SKM-1 (cell line): ENCODE measurements around the gene ZBTB12.
"Not testable (repeated sequence)": the region's sequence is repeated elsewhere in the genome, so short reads cannot be mapped to it uniquely, and the experiment has no call there.

ENCODE experiments used
- DNase-seq: peaks from one replicate; lab custom pipeline; 2025; ENCODE audit not compliant: unreplicated experiment; lab: John Stamatoyannopoulos, UW

Gene ZBTB12

DNA sequence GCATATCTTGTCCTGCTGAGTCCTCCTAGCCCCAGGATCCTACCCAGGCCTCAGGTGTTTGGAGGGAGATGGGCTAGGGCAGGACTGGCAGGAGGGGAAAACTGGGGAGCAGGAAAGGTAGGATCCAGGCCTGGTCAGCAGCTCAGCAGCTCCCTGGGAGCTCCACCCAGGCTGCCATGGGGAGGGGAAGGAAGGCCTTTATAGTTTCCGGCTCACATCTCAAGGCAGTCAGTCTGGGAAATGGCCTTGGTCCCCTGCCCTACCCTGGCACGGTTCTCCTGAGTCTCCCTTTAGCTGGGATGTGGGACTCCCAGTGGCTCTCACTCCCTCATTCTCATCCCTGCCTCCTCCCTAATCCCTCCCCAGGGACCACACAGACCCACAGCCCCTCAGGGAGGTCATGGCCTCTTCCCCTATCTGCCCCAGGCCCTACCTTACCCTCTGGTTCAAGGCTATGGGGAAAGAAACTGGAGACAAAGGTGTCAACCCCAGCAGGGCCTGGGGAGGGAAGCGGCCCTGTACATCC is 24.7 kb downstream of the ZBTB12 start:
- no peak for DNase-seq

DNA sequence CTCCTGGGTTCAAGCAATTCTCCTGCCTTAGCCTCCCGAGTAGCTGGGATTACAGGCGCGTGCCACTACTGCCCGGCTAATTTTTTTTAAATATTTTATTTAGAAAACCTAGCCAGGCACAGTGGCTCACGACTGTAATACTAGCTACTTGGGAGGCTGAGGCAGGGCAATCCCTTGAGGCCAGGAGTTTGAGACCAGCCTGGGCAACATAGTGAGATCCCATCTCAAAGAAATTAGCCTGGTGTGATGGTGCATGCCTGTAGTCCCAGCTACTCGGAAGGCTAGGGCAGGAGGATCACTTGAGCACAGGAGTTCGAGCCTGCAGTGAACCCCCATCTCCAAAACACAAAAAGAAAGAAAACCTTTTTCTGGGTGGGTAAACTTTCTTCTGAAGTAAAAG is 25.5 kb downstream of the ZBTB12 start:
- DNase-seq: no peak

DNA sequence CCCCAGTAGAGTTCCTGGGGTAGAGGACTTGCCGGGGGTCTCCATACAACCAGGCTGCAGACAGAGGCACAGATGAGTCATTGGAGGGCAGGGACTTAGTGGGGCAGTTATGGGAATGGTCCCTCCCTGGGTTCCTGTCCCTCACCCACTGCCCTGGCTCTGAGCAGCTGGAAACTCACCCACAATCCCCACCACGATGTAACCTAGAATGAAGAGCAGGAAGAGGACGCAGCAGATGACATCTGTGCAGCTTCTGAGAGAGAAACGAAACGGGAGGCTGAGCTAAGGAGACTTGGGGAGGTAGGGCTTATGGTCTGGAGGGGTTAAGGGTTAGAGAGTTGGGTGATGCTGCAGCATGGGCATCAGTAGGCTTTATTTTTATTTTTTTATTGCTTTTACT is 26.0 kb downstream of the ZBTB12 start:
- no peak for DNase-seq

- DNase-seq: no peak
These were observed 26.9 kb downstream of the ZBTB12 start for GRCh38 chr6:31874836-31875572.

DNA sequence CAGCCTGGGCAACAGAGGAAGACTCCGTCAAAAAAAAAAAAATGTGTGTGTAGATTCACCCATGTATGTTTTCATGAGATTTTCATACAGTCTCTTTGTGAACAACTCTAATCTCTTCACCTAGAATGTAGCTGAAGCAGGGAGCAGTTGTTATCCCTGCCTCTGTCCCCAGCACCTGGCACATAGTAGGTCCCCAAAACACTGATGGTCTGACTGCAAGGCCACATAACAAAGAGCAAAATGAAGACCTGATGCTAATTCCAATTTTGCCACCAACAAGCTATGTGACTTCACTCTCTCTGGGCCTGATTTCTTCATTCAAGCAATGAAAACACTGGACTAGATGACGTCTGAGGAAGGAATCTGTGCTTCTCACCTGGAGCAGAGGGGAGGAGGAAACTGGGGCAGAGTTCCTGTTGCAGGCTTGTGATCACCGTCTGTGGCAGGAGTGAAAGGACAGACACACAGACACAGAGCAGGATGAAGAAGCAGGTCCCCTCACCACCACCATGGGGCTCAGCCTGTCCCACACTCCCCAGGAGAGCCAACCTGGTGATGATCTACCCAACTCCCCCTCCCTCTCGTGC is 27.7 kb downstream of the ZBTB12 start:
- no peak for DNase-seq

DNA sequence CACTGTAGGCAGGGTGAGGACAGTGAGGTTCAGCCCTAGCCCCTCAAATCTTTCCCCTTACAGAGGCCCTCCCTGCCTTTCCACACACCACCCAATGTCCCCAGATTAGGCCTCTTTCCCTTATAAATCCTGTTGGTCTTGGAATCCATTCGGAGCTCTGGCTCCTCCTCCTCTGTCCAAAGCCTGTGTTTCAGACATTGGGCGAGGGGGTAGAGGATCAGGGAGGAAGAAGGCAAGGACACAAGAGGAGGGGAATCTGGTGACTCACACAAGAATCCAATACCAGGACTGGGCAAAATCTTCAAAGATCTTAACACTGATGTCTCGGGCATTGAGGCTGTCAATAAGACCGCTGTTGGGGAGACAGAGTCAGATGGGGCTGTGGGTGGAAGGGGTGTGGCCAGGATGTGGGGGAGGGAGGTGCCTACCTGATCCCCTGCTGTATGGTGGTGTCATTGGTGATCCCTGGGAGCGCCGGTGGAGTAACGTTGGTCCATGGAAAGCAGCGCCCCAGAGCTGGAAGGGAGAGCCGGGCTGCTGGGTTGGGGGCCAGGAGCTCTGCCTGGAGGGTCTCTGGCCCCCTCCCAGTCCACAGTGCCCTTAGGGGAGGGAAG is 30.7 kb downstream of the ZBTB12 start:
- DNase-seq: no peak

DNA sequence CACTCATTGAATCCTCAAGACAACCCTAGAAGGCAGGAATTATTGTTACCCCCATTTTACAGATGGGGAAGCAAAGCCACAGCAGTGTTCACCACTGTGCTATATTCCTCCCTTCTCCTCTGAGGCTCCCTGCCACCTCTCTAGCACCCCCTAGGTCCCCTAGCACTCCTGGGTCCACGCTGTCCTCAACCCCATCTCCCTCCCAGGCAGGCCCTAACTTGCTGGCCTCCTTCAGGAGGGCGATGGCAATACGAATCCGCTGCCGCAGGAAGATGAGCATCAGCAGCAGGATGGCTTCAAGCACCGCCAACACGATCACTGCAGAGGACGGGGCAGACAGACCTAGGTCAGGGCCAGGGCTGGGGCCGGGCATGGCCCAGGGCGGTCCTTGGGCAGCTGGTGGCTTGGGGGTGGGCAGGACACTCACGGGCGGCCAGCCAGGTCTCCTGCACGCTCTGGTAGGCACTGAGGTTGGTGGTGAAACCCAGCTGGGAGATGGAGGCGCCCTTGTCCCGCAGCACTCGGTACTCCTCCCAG is 31.4 kb downstream of the ZBTB12 start:
- no peak for DNase-seq

- DNase-seq: no peak
These were observed 32.5 kb downstream of the ZBTB12 start for GRCh38 chr6:31869343-31869742.

DNA sequence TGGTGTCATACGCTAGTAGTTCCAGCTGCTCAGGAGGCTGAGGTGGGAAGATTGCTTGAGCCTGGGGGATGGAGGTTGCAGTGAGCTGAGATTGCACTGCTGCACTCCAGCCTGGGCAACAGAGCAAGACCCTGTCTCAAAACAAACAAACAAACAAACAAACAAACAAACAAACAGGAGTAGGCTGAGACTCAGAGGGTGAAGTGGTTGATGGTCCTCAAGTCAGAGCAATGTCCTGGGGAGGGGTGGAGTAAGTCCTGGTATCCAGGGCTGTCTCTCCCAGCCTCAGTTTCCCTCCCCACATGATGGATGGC is 33.3 kb downstream of the ZBTB12 start:
- DNase-seq: not testable (repeated sequence)

- DNase-seq: no peak
These were observed 36.4 kb downstream of the ZBTB12 start for GRCh38 chr6:31865205-31866118.

GRCh38 chr6:31864818-31865204 is 37.1 kb downstream of the ZBTB12 start:
- DNase-seq: no peak

GRCh38 chr6:31864123-31864562 is 37.7 kb downstream of the ZBTB12 start:
- DNase-seq: not testable (repeated sequence)

DNA sequence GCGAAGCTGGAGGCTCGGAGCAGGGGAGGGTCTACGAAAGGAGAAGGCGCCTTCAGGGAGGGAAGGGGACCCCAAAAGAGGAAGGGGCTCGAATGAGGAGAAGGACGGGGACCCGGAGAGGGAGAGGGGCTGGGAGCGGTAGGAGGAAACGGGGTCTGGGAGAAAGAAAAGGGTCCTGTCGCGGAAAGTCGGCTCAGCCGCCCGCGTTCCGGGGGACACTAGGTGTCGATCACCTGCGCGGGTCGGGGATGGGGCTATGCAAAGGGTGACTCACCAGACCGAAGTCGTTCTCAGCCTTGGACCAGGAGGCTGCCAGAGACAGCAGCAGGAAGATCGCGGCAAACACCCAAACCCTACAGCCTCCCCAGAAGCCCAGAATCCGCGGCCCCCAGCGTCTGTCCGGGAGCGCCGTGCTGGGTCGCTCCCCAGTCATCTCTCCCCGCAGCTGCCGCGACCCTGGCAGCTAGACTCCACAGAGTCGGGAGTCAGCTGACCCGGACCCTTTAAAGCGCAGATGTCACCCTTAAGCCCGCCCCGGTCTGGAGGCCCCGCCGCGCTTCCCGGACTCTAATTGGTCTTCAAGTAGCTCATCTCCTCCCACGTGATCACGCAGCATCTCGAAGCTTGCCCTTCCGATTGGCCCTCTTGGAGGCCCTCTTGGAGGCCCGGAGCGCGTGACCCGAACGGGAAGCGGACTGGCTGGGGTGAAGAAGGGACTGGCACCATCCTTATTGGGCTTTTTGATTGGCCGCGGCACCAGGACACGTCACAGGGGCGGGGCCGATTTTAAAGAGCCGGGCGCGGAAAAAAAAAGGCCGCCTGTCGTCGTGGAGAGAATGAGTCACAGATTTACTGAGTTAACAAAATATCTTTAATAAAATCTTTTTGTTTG is 39.3 kb downstream of the ZBTB12 start, which contains the start of gene NEU1:
NEU1 (minus strand) TSS at position 478 of the 892 bp plus-strand sequence; CDS start at position 433, 45 bp downstream.
- DNase-seq: peak; percentile 100

DNA sequence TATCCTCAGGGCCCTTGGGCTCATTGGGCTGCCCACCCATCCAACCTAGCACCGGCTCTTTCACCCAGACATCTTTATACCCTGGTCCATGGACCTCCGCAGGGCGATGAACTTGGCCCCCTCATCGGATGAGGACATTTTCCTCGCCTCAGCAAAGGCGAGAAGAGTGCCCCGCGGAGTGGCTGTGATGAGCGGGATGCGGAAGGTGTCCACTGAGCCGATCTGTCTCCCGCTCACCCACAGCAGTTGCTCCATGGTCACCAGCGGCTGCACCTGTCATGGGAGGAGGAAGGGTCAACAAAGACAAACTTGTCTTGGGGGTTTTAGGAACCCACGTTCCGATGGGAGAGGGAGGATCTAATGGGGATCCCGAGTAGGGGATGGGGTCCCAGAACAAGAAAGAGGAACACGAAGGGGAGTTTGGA is 40.0 kb downstream of the ZBTB12 start:
- no peak for DNase-seq

DNA sequence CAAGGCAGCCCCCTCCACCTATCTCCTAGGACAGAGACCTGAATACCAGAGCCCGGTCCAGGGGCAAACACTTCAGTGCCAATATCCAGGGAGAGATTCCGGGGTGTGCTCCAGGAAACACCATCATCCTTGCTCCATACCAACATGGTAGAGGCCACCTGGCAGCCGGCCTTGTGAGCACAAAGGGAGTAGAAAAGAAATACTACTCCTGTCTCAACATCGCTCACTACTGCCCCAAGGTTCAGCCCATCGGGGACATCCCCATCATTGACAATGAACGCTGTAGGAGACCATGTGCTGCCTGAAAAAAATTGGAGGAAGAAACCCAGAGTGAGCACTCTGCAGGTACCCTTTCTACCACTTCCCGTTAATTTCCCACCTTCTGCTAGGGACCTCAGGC is 40.7 kb downstream of the ZBTB12 start:
- DNase-seq: no peak

GRCh38 chr6:31860349-31860748 is 41.5 kb downstream of the ZBTB12 start:
- DNase-seq: no peak

DNA sequence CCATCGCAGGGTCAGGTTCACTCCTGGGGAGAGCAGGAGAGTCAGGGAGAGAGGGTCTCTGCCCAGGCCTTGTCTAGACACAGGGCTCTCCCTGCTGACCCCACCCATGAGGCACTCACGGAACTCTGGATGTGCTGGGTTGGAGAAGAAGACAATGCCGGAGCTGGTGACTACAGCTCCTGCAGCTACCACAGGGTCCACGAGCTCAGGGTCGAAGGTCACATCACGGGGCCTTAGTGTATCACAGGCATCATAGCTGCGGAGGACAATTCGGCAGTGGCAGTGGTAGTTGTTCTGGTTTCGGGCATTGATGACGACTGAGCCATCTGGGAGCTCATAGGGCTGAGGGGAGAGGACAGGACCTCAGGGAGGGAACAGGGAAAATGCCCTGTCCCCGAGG is 42.0 kb downstream of the ZBTB12 start:
- DNase-seq: no peak

DNA sequence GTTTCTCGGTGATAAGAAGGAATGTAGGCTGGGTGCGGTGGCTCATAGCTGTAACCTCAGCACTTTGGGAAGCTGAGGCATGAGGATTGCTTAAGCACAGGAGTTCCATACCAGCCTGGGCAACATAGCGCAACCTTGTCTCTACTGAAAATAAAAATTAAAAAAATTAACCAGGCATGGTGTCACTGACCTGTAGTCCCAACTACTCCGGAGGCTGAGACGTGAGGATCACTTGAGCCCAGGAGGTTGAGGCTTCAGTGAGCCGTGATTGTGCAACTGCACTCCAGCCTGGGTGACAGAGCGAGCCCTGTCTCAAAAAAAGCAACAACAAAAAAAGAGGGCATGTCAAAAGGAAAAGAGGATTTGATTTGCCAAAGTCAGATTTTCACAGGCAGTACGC is 43.2 kb downstream of the ZBTB12 start:
- no peak for DNase-seq

DNA sequence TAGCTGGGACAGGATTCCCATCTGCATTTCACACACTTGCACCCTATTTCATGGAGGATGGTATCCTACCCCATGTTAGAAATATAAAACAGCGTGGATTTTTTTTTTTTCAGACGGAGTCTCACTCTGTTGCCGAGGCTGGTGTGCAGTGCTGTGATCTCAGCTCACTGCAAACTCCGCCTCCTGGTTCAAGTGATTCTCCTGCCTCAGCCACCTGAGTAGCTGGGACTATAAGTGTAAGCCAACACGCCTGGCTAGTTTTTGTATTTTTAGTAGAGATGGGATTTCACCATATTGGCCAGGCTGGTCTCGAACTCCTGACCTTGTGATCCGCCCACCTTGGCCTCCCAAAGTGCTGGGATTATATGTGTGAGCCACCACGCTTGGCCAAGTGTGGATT is 44.1 kb downstream of the ZBTB12 start:
- DNase-seq: not testable (repeated sequence)
